GM13976 (cell line): ENCODE results near the gene PDE4D.

Experiments used
- DNase-seq: peaks from one replicate; pipeline ENCODE4 v3.0.0; 2012; ENCODE audit warnings: low spot score
- in situ Hi-C: fragments of 300-500 bp; cut with MboI; formaldehyde crosslinking; loops from one replicate; pipeline ENCODE4 v1.12.0; 2022; ENCODE audit warnings: low sequenced_read_pairs, mixed read lengths, inconsistent platforms; ENCODE audit not compliant: unreplicated experiment
- TF ChIP-seq, protein P1 (sequence below): IDR thresholded peaks from 2 replicates; pipeline ENCODE4 v1.5.1; 2012; ENCODE audit warnings: borderline replicate concordance, mild to moderate bottlenecking; ENCODE audit not compliant: insufficient read depth; ENCODE audit errors: extremely low read depth, missing control alignments, control extremely low read depth

Gene PDE4D

GRCh38 chr5:59609501-59610265 lies 283.8 kb downstream of the PDE4D start:
- TF ChIP-seq, protein P1, sequence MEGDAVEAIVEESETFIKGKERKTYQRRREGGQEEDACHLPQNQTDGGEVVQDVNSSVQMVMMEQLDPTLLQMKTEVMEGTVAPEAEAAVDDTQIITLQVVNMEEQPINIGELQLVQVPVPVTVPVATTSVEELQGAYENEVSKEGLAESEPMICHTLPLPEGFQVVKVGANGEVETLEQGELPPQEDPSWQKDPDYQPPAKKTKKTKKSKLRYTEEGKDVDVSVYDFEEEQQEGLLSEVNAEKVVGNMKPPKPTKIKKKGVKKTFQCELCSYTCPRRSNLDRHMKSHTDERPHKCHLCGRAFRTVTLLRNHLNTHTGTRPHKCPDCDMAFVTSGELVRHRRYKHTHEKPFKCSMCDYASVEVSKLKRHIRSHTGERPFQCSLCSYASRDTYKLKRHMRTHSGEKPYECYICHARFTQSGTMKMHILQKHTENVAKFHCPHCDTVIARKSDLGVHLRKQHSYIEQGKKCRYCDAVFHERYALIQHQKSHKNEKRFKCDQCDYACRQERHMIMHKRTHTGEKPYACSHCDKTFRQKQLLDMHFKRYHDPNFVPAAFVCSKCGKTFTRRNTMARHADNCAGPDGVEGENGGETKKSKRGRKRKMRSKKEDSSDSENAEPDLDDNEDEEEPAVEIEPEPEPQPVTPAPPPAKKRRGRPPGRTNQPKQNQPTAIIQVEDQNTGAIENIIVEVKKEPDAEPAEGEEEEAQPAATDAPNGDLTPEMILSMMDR = no peak
- DNase-seq = no peak
- in situ Hi-C loops = no loop called here

GRCh38 chr5:59608745-59609144 lies 284.8 kb downstream of the PDE4D start:
- DNase-seq = no peak
- TF ChIP-seq, protein P1 = no peak
- in situ Hi-C loops = no loop called here

DNA sequence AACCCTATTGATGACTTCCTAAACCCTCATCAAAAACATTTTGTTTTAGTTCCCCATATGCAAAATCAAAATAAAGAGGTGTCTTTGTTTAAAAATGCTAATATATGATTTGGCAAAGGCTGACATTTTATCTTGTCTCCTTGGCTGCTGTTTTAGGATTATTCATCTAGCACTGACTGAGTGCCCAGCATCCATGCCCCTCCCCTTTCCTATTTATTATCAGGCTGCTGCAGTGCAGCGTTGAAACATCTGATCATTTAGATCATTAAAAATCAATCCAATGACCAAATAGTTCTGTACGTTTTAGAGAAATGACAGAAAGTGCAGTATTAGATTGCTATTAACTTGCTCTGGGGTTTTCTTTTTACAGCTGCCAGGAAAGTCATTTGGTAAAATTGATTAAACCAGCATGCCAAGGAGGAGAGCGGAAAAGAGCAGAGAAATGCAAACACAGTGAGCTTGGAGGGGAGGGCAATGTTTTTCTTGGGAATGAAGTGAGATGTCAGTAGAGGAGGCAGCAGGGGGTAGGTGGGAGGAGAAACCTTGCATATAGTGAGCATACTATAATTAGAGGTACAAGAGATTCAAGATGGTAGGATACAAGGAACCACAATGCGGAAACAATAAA lies 286.3 kb downstream of the PDE4D start:
- in situ Hi-C loops = no loop called here
- TF ChIP-seq, protein P1 = no peak
- DNase-seq = no peak

GRCh38 chr5:59605915-59606314 lies 287.6 kb downstream of the PDE4D start:
- in situ Hi-C loops = no loop called here
- no peak for DNase-seq
- TF ChIP-seq, protein P1 = no peak

DNA sequence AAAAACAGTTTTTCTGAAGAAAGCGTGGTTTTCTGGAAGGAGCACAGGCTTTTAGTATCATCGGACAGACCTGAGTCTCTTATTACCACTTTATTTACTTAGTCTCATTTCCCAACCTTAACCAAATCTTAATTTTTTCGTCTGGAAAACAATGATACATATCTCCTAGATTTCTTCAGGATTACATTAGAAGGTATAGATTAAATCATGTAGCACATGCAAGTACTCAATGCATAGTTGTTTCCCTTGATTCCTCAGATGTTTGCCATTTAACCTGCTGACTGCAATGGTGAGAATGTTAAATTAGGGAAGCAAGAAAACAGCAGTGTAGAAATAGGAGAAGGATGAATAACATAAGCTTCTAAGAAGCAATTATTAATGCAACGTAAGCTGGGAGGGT lies 289.4 kb downstream of the PDE4D start:
- TF ChIP-seq, protein P1 = no peak
- in situ Hi-C loops = no loop called here
- DNase-seq = no peak

GRCh38 chr5:59600998-59601397 lies 292.5 kb downstream of the PDE4D start:
- TF ChIP-seq, protein P1 = no peak
- in situ Hi-C loops = no loop called here
- no peak for DNase-seq
